HG03060 (cell line): ENCODE data around the gene MCOLN2.
A peak's percentile ranks its signal among the peaks of the same experiment; 100 is the strongest.
"Not testable (repeated sequence)": the region's sequence is repeated elsewhere in the genome, so short reads cannot be mapped to it uniquely, and the experiment has no call there.

Experiments
- ATAC-seq: cut with Tn5 transposase; IDR thresholded peaks from one replicate; pipeline ENCODE4 v1.9.1; 2021; ENCODE audit warnings: low read depth, moderate number of reproducible peaks; ENCODE audit not compliant: unreplicated experiment

Gene MCOLN2

DNA sequence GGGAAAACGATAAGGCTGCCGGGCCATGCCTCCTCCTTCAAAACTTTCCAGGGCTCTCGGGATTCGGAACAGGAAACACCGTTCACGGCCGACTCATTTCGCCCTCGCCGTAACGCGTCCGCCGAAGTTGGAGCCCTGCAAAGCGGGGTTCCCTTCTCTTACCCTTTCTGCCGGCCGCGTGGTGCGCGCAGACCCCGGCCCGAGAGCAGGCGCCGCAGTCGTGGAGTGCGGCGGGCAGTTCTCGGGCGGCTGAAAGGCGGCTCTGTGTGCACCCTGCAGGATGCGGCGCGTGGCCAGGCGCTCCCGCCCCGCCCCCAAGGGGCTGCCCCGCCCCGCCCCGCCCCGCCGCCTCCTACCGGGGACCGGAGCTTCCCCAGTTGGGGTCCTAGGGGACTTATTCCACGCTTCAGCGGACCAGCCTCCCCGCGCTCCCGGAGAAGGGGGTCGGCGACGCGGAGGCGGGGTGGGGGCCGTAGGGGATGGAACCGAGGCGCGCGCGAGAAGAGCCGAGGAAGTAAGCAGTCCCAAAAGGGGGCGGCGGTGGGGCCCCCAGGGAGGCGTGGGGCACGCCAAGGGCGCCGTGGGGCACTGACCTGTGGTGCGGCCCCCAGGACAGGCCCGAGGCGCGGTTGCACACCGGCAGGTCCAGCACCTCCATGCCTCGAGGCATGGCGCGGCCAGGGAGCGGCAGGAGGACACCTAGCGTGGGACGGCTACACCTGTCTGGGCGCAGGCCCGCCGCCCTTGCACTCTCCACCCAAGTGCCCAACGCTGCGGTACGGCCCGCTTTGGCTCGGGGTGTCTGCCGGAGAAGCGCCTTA is at the start of gene MCOLN2:
TSS of gene MCOLN2 (minus strand) at position 268 of the 821 bp plus-strand sequence. CDS start at position 27, 241 bp downstream.
- no peak for ATAC-seq

DNA sequence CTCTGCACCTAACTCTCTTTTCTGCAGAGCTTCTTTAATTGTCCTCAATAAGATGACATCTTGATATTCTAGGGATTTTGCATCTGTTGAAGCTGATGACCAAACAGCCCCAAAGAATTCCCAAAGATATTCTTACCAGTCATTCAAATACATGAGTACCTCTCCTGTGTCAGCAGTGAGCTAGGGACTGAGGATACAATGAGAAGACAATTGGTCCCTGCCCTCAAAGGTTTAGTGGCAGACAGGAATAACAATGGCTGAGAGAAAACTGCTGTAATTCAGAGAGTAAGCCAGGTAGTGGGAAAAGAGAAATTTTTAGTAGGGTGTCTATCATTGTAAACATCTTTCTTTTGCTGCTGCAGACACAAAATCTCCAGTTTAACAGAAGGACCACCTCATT is 45.5 kb upstream of the MCOLN2 start:
- ATAC-seq = no peak

- no peak for ATAC-seq
Observed at GRCh38 chr1:85041793-85042192, 44.9 kb upstream of the MCOLN2 start.

DNA sequence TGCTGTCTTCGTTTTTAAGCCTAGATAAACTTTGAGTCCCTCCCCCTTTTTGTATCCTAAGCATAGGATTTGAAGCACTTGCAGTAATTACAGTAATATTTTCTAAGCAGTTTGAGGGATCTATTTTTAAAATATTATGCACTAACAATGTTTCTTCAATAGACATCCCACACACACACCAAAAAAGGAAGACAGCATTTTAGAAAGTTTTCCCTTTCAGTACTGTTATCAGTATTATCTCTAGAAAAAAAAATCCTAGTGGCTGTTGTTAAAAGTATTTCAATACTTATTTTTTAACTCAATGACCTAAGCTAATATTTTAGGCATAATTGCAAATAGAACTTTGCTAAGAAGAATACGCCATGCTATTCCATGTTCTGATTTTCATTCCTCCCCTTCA is 36.3 kb upstream of the MCOLN2 start:
- no peak for ATAC-seq

GRCh38 chr1:85030536-85030935 is 33.6 kb upstream of the MCOLN2 start:
- no peak for ATAC-seq

- no peak for ATAC-seq
Observed at GRCh38 chr1:85028151-85028550, 31.2 kb upstream of the MCOLN2 start.

GRCh38 chr1:85027242-85027983 is 30.5 kb upstream of the MCOLN2 start:
- peak; percentile 89 for ATAC-seq

- ATAC-seq = no peak
Observed at GRCh38 chr1:85025940-85026339, 29.0 kb upstream of the MCOLN2 start.

GRCh38 chr1:85024736-85025135 is 27.8 kb upstream of the MCOLN2 start:
- ATAC-seq = no peak

- no peak for ATAC-seq
Observed at GRCh38 chr1:85022700-85023099, 25.8 kb upstream of the MCOLN2 start.

DNA sequence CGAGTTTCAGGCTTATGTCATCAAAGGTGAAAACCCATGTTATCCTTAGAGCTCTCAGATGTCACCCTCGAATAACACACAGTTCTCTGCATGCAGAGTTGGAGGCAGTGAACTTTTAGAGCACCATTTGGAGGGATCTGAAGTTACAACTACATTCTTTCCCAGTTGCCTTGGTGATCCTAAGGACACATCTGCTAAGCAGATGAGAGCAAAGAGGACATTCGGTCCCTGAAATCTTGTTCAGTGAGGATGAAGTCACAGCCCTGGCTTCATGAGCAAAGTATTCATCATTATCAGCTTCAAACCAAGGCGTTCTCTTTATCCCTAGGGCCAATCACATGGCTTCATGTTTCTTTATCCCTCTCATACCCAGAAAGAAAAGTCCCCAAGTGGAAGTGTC is 23.1 kb upstream of the MCOLN2 start:
- ATAC-seq = no peak

GRCh38 chr1:85015826-85016225 is 18.9 kb upstream of the MCOLN2 start:
- ATAC-seq = no peak

GRCh38 chr1:85005641-85006040 is 8.7 kb upstream of the MCOLN2 start:
- not testable (repeated sequence) for ATAC-seq

- no peak for ATAC-seq
Observed at GRCh38 chr1:85001742-85002141, 4.8 kb upstream of the MCOLN2 start.

GRCh38 chr1:84998642-84999280 is 1.8 kb upstream of the MCOLN2 start:
- ATAC-seq = no peak

DNA sequence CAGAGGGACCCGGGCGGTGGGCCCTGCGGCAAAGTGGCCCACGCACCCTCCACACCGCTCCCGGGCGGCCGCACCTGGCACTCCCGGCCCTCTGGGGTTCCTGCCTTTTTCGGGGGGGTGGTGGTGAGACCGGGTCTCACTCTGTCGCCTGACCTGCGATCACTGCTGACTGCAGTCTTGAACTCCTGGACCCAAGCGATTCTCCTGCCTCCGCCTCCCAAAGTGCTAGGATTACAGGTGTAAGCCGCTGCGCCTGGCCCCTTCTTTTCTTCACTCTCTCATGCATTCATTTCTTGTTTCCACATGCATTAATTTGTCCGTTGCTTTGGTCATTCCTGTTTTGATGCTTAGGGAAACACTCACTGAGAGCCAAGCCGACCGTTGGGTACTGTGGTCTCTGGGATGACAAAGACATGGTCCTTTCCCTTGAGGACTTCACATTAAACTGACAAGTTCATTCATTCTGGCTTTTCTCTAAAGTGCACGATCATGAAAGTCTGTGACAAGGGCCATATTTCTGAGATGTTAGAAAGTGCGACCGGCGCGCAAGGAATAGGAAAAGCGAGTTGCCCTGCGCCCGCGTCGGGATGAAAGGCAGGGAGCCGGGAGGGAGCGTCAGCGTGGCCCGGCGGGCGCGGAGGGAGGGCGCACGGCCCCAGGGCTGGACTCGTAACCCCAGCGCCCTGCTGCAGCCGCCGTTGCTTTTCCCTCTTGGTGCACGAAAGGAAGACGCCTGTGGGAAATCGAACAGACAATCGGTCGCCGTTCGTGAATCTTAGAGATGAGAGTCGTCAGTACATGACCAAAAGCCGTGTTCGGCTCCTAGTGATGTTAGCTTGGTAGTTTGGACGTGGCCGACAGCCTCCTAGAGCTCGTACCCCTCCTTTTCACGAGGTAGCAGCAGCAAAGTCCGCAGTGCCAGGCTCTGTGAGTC is 1.0 kb upstream of the MCOLN2 start:
- no peak for ATAC-seq

GRCh38 chr1:84995484-84996334 is 1.2 kb downstream of the MCOLN2 start:
- ATAC-seq = peak; percentile 55

DNA sequence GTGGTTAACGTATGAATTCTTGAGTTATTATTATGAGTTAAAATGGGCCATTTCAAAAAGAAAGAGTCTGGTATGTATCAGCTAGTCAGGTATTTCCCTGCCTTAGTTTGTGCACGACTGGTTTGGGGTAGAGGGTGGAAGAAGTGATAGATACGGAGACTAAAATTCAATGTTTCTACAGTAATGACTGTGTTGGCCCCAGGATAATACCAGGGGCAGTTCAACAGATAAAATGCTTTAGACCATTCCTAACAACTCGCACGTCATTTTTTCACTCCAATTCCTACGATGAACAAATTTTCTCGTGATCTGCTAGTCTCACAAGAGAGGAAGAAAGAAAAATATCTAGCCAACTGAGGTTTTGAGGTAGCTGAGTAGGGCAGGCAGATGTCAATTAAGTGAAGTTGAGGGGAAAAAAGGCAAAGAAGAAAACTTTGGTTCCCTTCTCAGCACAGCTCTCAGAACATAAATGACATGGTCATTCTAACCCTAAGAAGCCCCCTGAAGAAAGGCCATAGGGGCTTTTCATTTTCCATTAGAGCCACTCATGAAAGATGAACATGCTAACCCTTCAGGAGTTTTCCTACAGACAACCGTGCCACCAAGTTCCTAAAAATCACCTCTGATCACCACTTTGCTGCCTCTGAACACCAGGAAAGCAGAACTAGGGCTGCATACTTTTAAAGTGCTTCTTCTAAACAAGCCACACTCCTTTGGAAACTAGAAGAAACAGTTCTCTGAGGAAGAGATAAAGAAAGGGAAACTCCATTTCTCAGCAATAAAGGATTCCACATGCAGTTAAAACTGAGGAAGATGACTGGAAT is 5.6 kb downstream of the MCOLN2 start:
- no peak for ATAC-seq
